HepG2 (cell line): Measurements from ENCODE around the gene FHDC1. TPM values are rescaled to one million over a fixed set of nuclear protein-coding genes. Genes with fewer than 3 reads are reported as not detected.

Experiments used
- ATF7-NPFF ChIP-seq: sonication (generic); formaldehyde crosslinking; IDR thresholded peaks from 2 replicates; pipeline ENCODE4 v1.8.1; 2023; ENCODE audit warnings: mild to moderate bottlenecking, low read depth, missing genetic modification reagents, moderate library complexity
- HNF1A ChIP-seq, 2 experiments: sonication (generic) in 1 of 2; formaldehyde crosslinking in 1 of 2; IDR thresholded peaks; 2 replicates each; pipeline versions ENCODE4 v1.4.0 to v1.6.1; 2016 to 2020; ENCODE audit warnings: borderline replicate concordance in 1 of 2, low read depth in 1 of 2, mild to moderate bottlenecking in 1 of 2, missing genetic modification reagents in 1 of 2
- IRF1 ChIP-seq: sonication (generic); formaldehyde crosslinking; IDR thresholded peaks from 2 replicates; pipeline ENCODE4 v1.4.0; 2020; ENCODE audit warnings: low read depth, mild to moderate bottlenecking, missing genetic modification reagents
- TBX2 ChIP-seq: sonication (generic); formaldehyde crosslinking; IDR thresholded peaks from 2 replicates; pipeline ENCODE4 v1.5.0; 2020; ENCODE audit warnings: missing genetic modification reagents, mild to moderate bottlenecking, borderline replicate concordance
- TCF7 ChIP-seq: sonication (generic); IDR thresholded peaks from 2 replicates; pipeline ENCODE4 v1.6.1; 2016; ENCODE audit warnings: antibody characterized with exemption, low read depth
- ZBTB25 ChIP-seq: IDR thresholded peaks from 2 replicates; pipeline ENCODE4 v1.6.1; 2018; ENCODE audit warnings: missing genetic modification reagents
- ZMYM3 ChIP-seq: sonication (generic); formaldehyde crosslinking; IDR thresholded peaks from 2 replicates; pipeline ENCODE4 v1.5.1; 2020; ENCODE audit warnings: mild to moderate bottlenecking, missing genetic modification reagents
- ZNF598 ChIP-seq: sonication (generic); formaldehyde crosslinking; IDR thresholded peaks from 2 replicates; pipeline ENCODE4 v1.5.1; 2020; ENCODE audit warnings: mild to moderate bottlenecking, missing genetic modification reagents, borderline replicate concordance
- ZNF652 ChIP-seq: IDR thresholded peaks from 2 replicates; pipeline ENCODE4 v1.6.1; 2016; ENCODE audit warnings: low read depth, borderline replicate concordance
- polyA plus RNA-seq, 8 experiments: library from polyadenylated mRNA; depleted of rRNA in 3 of 8; stranded (reverse) in 7 of 8; unstranded in 1 of 8; fragments of >200 nt; fragmentation: Illumina TruSeq in 4 of 8; extraction: Trizol in 4 of 8; gene quantifications; 2 replicates each; pipeline versions ENCODE4 v1.2.1 to v1.2.3, GENCODE V29; 2011 to 2016; ENCODE audit warnings: low read depth in 4 of 8, missing spikeins in 1 of 8, mixed read lengths in 1 of 8; ENCODE audit not compliant: insufficient read depth in 1 of 8
- total RNA-seq, 5 experiments: library from RNA; depleted of rRNA; stranded (reverse); fragments of >200 nt; fragmentation: Illumina TruSeq; extraction: Trizol; gene quantifications; 2 replicates each; pipeline ENCODE4 v1.2.3, GENCODE V29; 2016; ENCODE audit warnings: low read depth in 1 of 5
- TF ChIP-seq, protein P1 (sequence below): sonication (generic); formaldehyde crosslinking; IDR thresholded peaks from 2 replicates; pipeline ENCODE4 v1.5.1; 2020; ENCODE audit warnings: mild to moderate bottlenecking, moderate library complexity, missing genetic modification reagents

FHDC1 gene
- total and polyA plus RNA-seq, 2 of the 13 experiments (the other 11 are each of a cell fraction or from before 2014, with no cell fraction given), result 0.07 to 0.15 TPM

GRCh38 chr4:152951348-152951747 is 15.2 kb downstream of the FHDC1 start (continued):
- TF ChIP-seq HNF1A (IDR thresholded peaks at IDR 0.05; ENCODE audit: low read depth) (peak; percentile 75), HNF1A (CRISPR knock-in tag; IDR thresholded peaks at IDR 0.05; ENCODE audit: borderline replicate concordance) (peak; percentile 32; the same call in 1 of the 2 replicates), ZBTB25 (CRISPR knock-in tag) (no peak), ATF7-NPFF (CRISPR knock-in tag) (no peak), TCF7 (peak; percentile 63), ZNF652 (CRISPR knock-in tag) (peak; percentile 91), ZNF598 (no peak), IRF1 (CRISPR knock-in tag) (no peak), TBX2 (CRISPR knock-in tag) (peak; percentile 63; the same call in 1 of the 2 replicates), ZMYM3 (CRISPR knock-in tag) (no peak)
- TF ChIP-seq, protein P1, sequence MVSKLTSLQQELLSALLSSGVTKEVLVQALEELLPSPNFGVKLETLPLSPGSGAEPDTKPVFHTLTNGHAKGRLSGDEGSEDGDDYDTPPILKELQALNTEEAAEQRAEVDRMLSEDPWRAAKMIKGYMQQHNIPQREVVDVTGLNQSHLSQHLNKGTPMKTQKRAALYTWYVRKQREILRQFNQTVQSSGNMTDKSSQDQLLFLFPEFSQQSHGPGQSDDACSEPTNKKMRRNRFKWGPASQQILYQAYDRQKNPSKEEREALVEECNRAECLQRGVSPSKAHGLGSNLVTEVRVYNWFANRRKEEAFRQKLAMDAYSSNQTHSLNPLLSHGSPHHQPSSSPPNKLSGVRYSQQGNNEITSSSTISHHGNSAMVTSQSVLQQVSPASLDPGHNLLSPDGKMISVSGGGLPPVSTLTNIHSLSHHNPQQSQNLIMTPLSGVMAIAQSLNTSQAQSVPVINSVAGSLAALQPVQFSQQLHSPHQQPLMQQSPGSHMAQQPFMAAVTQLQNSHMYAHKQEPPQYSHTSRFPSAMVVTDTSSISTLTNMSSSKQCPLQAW, result peak; percentile 50; the same call in 1 of the 2 replicates
